COLO668 (cell line): ENCODE results near the gene KIF1C.
"Not testable (repeated sequence)": the region's sequence is repeated elsewhere in the genome, so short reads cannot be mapped to it uniquely, and the experiment has no call there.

Source experiments
- DNase-seq: peaks from one replicate; lab custom pipeline; 2025; ENCODE audit not compliant: unreplicated experiment; lab: John Stamatoyannopoulos, UW

Gene KIF1C

DNA sequence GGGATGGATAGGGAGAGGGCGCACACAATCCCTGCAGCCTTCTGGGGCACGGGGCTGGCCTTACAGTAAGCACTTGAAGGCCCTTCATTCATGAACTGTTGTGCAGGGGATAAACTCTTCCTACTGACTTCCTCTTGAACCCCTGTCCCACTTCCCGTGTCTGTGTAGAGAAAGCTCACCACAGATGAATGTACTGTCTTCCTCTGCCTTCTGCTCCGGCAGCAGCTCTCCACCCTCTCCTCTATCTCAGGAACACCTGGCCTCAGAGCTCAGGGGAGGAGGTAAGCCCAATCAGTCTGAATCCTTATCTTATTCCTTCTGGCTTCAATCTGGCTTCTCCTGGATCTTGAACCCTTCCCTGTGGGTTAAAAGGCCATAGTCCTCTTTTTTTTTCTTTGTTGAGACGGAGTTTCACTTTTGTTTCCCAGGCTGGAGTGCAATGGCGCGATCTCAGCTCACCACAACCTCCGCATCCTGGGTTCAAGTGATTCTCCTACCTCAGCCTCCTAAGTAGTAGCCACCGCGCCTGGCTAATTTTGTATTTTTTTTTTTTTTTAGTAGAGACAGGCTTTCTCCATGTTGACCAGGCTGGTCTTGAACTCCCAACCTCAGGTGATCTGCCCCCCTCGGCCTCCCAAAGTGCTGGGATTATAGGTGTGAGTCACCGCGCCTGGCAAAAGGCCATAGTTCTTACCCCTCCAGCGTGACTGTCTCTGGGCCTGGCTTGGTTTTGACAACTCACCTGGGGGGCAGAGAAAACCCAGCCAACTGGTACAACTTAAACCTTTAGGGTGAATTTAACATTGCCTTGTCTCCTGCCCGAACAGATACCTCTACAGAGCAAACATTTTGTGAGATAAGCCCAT is 44.6 kb downstream of the KIF1C start:
- DNase-seq, result no peak

DNA sequence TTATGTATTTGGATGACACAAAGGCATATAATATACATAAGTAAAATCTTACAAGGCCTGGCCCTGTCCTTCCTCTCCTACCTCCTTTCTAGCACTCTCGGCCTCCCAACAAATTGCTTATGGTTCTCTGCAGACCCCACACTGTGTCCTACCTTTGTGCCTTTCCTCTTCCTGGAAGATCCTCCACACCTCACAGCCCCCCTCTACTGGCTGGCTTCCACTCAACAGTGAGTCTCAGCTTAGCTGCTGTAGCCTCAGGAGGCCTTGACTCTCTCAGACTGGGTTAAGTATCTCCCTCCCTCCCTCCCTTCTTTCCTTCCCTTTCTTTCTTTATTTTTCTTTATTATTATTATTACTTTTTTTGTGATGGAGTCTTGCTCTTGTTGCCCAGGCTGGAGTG is 45.8 kb downstream of the KIF1C start:
- no peak for DNase-seq

DNA sequence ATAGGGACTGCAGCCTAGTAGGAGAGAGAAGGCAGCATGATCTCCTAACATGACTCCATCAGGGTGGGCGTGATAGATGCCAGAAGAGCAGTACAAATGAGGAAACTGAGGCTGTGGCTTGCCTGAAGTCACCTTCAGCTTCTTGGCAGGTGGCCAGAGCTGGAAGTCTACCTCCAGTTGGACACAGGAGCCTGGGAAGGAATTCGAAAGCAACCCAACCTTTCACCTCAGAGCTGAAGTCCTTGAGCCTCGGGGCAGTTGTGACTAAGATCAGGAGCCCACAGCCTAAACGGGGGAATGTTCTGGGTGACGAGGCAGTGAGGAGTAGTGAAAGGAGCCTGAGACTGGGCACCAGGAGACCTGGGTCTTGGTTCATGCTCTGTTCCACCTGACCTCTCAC is 46.9 kb downstream of the KIF1C start:
- DNase-seq, result no peak

DNA sequence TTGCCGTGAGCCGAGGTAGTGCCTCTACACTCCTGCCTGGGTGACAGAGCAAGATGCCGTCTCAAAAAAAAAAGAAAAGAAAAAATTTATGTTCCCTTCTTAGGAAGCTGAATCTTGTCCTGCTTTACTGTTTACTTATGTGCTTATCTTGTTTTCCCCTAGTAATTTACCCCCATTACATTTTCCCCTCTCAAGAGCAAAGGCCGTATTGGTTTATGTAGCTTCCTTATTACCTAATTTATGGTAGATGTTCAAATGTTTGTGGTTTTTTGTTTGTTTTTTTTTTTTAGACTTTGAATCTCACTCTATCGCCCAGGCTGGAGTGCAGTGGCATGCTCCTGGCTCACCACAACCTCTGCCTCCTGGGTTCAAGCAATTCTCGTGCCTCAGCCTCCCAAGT is 47.7 kb downstream of the KIF1C start:
- no peak for DNase-seq

DNA sequence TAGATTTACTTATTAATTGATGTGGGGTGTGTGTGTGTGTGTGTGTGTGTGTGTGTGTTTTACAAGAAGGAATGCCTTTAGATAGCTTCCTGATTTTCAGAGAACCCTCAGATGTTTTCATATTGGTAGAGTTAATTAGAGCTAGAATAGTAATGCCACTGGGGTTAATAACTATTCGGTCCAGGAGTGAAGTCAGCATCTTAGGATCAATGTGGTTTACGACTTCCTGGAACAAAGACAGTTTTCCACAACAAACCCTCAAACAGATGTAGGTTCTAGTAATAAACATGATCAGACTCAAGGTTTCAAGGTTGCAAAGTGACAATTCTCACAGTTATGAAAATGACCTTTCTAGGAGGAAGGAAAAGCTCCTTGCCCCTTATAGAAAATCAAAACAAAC is 49.7 kb downstream of the KIF1C start:
- DNase-seq, result no peak

DNA sequence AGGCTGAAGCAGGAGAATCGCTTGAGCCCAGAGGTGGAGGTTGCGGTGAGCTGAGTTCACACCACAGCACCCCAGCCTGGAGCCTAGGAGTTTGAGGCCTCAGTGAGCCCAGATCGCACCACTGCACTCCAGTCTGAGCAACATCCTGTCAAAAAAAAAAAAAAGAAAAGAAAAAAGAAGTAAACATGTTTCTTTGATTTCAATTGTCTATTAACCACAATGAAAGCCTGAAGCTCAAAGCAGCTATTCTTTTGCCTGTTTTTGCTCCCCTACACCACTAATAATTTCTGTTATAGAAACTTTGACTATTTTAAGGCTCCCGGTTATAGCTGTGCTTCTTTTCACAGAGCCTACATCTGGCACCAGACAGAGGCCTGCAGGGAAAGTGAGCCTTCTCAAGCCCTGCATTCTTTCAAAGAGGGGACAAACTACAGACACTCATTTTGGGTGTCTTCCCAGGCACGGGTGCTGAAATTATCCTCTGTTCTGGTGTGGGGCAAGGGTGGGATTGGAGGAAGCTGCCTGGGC is 51.6 kb downstream of the KIF1C start:
- no peak for DNase-seq

DNA sequence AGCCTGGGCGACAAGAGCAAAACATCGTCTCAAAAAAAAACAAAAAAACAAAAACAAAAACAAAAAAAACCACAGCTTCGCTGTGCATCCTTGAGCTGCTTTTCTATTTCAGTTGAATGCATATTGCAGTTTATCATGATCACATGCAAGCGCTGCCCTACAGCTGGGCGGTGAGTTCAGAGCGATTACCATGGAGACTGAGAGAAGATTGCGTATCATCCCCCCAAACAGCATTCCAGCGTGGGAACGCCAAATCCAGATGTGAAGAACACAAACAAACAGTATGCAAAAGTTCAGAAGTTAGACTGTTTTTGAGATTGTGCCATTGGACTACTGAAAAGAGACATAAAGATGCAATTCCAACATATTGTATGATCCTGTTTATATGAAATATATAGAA is 52.5 kb downstream of the KIF1C start:
- no peak for DNase-seq

DNA sequence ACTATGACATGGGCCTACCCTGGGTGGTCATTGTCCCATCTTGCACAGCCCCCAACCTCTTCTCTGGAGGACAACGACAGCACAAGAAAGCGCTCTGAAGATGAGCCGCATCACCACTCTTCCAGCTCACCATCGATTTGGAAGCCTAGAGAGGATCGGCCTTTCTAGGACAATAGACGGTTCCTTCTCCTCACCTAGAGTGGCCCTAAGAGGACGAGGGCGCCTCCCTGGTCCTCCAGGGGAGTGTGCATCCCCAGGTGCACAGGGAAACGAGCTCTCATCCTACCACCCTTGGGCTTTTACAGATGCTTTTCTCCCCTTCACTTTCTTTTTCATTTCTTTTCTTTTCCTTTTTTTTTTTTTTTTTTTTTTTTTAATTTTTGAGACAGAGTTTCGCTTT is 57.8 kb downstream of the KIF1C start:
- DNase-seq, result no peak

DNA sequence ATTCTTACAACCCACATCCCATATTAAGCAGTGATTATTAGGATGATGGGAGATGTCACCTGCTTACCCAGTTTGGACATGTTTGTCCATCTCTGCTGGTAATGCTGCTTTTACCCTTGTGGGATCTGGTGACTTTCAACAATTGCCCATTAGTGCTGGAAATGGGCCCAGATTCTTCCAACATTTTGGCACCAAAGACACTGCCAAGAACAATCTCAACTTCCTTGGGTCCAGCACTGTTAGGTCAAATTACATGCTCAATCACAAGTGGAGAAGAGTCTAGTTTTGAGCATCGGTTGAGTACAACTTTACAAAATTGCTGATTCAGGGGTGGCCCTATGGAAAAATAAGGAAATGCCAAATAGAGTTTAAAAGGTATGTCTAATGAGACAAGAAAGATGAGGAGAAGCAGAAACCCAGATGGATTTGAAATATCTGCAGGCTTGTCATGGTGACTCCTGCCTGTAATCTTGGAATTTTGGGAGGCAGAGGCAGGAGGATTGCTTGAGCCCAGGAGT is 67.5 kb downstream of the KIF1C start:
- no peak for DNase-seq

DNA sequence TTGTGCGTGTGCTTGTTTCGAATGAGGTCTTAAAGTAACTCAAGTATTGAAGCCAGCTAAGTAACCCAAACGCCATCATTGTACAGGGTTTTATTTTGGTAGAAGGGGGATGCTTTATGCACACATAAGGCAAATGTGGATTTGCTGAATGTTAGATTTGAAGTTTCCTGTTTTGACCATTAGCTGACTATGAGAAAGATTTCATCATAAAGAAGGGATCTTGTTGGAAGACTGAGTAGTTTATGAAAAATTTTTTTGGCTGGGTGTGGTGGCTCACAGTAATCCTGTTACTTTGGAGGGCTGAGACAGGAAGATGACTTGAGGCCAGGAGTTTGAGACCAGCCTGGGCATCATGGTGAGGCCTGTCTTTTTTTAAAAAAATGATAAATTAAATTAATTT is 70.5 kb downstream of the KIF1C start:
- DNase-seq, result no peak

DNA sequence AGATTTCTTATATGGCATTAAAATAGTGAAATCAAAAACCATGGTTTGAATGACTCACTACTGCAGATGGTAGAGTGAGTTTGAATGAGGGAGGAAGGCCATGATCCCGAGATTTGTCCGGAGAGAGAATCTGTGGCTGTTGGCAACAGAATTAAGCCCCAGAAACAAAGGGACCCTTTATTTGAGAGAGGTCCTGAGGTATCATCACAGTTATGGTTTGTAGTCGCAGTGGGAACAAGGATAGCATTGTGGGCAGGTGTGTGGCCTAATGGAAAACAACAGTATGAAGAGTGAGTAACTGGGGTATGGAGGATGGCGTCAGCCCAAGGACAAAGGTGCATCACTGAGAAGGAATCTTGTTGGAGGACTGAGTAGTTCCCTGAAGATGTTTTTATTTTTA is 72.0 kb downstream of the KIF1C start:
- no peak for DNase-seq

DNA sequence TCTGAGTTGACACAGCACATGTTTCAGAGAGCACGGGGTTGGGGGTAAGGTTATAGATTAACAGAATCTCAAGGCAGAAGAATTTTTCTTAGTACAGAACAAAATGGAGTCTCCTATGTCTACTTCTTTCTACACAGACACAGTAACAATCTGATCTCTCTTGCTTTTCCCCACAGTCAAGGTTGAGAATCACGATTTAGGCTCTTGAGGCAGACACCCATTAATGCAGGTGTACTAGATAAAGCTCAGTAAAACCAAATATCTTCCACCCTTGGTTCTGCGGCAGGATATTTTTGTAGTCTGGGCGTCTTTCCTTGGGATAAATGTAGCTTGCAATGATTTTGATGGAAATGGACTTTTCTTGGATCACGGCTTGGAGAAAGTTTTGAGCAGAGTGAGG is 77.7 kb downstream of the KIF1C start:
- DNase-seq, result not testable (repeated sequence)

DNA sequence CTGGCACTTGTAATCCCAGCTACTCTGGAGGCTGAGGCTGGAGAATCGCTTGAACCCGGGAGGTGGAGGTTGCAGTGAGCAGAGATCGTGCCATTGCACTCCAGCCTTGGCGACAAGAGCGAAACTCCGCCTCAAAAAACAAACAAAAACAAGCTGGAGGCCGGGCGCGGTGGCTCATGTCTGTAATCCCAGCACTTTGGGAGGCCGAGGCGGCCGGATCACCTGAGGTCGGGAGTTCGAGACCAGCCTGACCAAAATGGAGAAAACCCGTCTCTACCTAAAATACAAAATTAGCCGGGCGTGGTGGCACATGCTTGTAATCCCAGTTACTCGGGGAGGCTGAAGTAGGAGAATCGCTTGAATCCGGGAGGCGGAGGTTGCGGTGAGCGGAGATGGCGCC is 79.5 kb downstream of the KIF1C start:
- DNase-seq, result not testable (repeated sequence)

DNA sequence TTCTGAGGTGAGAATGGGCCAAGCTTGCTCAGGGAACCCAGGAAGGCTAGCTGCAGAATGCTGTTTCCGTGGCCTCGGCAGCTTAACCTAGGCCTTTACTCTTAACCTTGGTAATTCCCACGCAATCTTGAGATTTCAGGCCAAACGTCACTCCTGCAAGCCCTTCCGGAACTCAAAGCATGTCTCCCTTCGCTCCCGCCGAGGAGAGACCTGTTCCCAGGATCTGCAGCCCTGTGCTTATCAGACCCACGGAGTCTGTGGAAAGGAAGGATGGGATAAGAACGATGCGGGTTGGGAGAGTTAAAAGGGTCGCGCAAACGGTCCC is 80.0 kb downstream of the KIF1C start:
- DNase-seq, result no peak
